ENCODE measurements around the gene LCMT1.

- TF ChIP-seq, protein P1, sequence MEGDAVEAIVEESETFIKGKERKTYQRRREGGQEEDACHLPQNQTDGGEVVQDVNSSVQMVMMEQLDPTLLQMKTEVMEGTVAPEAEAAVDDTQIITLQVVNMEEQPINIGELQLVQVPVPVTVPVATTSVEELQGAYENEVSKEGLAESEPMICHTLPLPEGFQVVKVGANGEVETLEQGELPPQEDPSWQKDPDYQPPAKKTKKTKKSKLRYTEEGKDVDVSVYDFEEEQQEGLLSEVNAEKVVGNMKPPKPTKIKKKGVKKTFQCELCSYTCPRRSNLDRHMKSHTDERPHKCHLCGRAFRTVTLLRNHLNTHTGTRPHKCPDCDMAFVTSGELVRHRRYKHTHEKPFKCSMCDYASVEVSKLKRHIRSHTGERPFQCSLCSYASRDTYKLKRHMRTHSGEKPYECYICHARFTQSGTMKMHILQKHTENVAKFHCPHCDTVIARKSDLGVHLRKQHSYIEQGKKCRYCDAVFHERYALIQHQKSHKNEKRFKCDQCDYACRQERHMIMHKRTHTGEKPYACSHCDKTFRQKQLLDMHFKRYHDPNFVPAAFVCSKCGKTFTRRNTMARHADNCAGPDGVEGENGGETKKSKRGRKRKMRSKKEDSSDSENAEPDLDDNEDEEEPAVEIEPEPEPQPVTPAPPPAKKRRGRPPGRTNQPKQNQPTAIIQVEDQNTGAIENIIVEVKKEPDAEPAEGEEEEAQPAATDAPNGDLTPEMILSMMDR (IDR thresholded peaks at IDR 0.05) = no peak
- no peak for TF ChIP-seq POLR2A (IDR thresholded peaks at IDR 0.05)
These were observed 53.7 kb downstream of the LCMT1 start for GRCh38 chr16:25165284-25165683.

Measured in ovary (tissue), 3 donors.